ENCODE results near the gene UTS2B.

Gene UTS2B

DNA sequence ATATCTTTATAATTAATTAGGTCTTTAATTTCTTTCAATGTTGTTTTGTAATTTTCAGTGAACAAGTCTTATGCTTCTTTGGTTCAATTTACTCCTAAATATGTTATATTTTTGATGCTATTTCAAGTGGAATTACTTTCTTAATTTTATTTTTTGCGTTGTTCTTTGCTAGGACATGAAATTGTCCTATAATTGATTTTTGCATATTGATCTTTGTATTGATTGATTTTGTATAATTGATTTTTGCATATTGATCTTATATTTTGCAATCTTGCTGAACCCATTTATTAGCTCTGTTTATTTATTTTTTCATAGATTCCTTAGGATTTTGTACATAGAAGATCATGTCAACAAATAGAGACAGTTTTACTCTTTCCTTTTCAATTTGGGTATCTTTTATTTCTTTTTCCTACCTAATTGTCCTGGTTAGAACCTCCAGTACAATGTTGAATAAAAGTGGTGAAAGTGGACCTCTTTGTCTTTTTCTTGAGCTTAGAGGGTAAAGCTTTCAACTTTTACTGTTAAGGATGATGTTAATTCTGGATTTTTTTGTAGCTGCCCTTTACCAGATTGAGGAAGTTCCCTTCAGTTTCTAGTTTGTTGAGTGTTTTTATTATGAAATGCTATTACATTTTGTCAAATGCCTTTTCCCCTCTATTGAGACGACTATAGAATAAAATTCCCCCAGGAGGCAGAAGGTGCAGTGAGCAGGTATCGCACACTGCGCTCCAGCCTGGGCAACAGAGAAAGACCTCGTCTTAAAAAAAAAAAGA lies 37.9 kb downstream of the UTS2B start:
- Histone ChIP-seq H3K4me1 (ENCODE audit: insufficient read depth, low read length) (no peaks in the 10 kb centered on the region), H3K79me2 (ENCODE audit: insufficient read depth, low read length) (no peaks in the 10 kb centered on the region), H3K27ac (ENCODE audit: low read length) (no peak overlapping the region), H3K27me3 (ENCODE audit: insufficient read depth, low read length, poor library complexity) (no peaks in the 10 kb centered on the region), H3K4me3 (ENCODE audit: low read depth in 1 of 2, low read length in 2 of 2) (no peak overlapping the region), H3K9ac (ENCODE audit: low read depth, low read length) (no peak overlapping the region), H2AFZ (ENCODE audit: low read depth, low read length) (no peak overlapping the region), H3K36me3 (ENCODE audit: insufficient read depth, low read length) (no peaks in the 10 kb centered on the region), H3K4me2 (ENCODE audit: insufficient read depth, low read length) (no peak overlapping the region), H3K9me3 (ENCODE audit: insufficient read depth, low read length, severe bottlenecking) (no peaks in the 10 kb centered on the region), H4K20me1 (ENCODE audit: insufficient read depth, low read length) (no peaks in the 10 kb centered on the region)
- TF ChIP-seq EZH2 (IDR thresholded peaks at IDR 0.05; ENCODE audit: borderline replicate concordance, low read depth, low read length, severe bottlenecking), result no peak
- TF ChIP-seq, protein P1, sequence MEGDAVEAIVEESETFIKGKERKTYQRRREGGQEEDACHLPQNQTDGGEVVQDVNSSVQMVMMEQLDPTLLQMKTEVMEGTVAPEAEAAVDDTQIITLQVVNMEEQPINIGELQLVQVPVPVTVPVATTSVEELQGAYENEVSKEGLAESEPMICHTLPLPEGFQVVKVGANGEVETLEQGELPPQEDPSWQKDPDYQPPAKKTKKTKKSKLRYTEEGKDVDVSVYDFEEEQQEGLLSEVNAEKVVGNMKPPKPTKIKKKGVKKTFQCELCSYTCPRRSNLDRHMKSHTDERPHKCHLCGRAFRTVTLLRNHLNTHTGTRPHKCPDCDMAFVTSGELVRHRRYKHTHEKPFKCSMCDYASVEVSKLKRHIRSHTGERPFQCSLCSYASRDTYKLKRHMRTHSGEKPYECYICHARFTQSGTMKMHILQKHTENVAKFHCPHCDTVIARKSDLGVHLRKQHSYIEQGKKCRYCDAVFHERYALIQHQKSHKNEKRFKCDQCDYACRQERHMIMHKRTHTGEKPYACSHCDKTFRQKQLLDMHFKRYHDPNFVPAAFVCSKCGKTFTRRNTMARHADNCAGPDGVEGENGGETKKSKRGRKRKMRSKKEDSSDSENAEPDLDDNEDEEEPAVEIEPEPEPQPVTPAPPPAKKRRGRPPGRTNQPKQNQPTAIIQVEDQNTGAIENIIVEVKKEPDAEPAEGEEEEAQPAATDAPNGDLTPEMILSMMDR (IDR thresholded peaks at IDR 0.05; ENCODE audit: borderline replicate concordance, extremely low read depth, low read length, poor library complexity, severe bottlenecking), result no peak
- DNase-seq (no peak), ATAC-seq (ENCODE audit: insufficient read depth, low read depth) (no peak)

DNA sequence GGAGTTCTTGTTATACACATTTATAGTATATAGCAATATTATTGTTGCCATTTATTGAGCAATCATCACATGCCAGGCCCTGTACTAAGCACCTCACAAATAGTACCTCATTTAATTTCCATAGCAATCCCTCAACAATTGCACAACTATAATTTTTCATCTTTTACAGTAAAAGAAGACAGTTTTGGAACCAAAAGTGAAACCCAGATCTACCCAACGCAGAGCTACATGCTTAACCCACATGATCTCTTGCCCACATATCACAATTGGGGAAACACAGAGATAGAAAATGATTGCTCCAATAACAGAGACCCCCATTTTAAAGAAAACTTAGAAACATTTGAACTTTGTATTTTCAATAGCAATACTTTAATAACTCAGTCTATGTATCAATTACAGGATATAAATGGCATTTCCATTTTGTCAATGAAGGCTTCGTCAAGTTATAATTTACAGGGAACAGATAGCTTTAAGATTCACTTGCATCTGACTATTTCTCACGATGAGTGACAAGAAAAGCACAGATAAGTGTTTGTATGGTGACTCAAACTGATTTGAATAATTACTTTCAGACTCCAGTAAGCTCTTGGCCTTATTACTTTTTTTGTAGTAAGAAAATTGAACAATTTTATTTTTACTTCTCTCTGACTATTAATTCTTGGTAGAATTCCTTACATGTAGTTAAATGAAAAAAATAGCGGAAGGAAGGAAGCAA lies 39.9 kb downstream of the UTS2B start:
- H3K27me3 ChIP-seq (ENCODE audit: insufficient read depth, low read length, poor library complexity), result no peaks in the 10 kb centered on the region
- no peak overlapping the region for H3K4me2 ChIP-seq (ENCODE audit: insufficient read depth, low read length)
- H3K4me3 ChIP-seq (ENCODE audit: low read depth in 1 of 2, low read length in 2 of 2), result no peak overlapping the region

DNA sequence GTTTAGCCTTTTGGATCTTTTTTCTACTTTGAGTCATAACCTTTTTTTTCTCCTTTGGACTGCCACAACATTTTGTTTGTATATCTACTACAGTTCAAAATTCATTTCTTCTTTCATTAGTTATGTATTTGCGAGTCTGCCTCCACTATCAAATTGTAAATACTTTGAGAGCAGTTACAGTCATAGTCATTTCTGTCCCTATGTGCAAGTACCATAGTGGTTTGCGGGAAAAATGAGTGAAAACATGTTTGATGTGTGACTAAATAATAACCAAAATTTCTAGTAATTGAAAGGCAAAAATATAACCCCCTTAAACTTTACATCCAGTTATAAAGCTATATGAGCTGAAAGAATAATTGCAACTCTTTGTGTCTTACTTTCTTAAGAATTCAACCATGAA lies 46.9 kb downstream of the UTS2B start:
- Histone ChIP-seq H3K27me3 (ENCODE audit: insufficient read depth, low read length, poor library complexity) (no peaks in the 10 kb centered on the region), H2AFZ (ENCODE audit: low read depth, low read length) (no peak overlapping the region), H3K4me2 (ENCODE audit: insufficient read depth, low read length) (no peak overlapping the region), H3K79me2 (ENCODE audit: insufficient read depth, low read length) (no peaks in the 10 kb centered on the region), H3K27ac (ENCODE audit: low read length) (no peak overlapping the region), H3K9me3 (ENCODE audit: insufficient read depth, low read length, severe bottlenecking) (no peaks in the 10 kb centered on the region), H3K4me1 (ENCODE audit: insufficient read depth, low read length) (no peaks in the 10 kb centered on the region), H3K4me3 (ENCODE audit: low read depth in 1 of 2, low read length in 2 of 2) (no peak overlapping the region), H3K9ac (ENCODE audit: low read depth, low read length) (no peak overlapping the region), H3K36me3 (ENCODE audit: insufficient read depth, low read length) (no peaks in the 10 kb centered on the region), H4K20me1 (ENCODE audit: insufficient read depth, low read length) (no peaks in the 10 kb centered on the region)
- DNase-seq (no peak), ATAC-seq (ENCODE audit: insufficient read depth, low read depth) (no peak)
- TF ChIP-seq, protein P1 (IDR thresholded peaks at IDR 0.05; ENCODE audit: borderline replicate concordance, extremely low read depth, low read length, poor library complexity, severe bottlenecking), result no peak
- TF ChIP-seq EZH2 (IDR thresholded peaks at IDR 0.05; ENCODE audit: borderline replicate concordance, low read depth, low read length, severe bottlenecking), result no peak

More for the DNA sequence above, 39.9 kb downstream of the UTS2B start:
- no peaks in the 10 kb centered on the region for H3K36me3 ChIP-seq (ENCODE audit: insufficient read depth, low read length)
- no peaks in the 10 kb centered on the region for H3K9me3 ChIP-seq (ENCODE audit: insufficient read depth, low read length, severe bottlenecking)
- H3K27ac ChIP-seq (ENCODE audit: low read length), result no peak overlapping the region
- no peaks in the 10 kb centered on the region for H3K79me2 ChIP-seq (ENCODE audit: insufficient read depth, low read length)
- no peak for DNase-seq
- no peak overlapping the region for H2AFZ ChIP-seq (ENCODE audit: low read depth, low read length)
- TF ChIP-seq EZH2 (IDR thresholded peaks at IDR 0.05; ENCODE audit: borderline replicate concordance, low read depth, low read length, severe bottlenecking), result no peak
- TF ChIP-seq, protein P1 (IDR thresholded peaks at IDR 0.05; ENCODE audit: borderline replicate concordance, extremely low read depth, low read length, poor library complexity, severe bottlenecking), result no peak
- no peak overlapping the region for H3K9ac ChIP-seq (ENCODE audit: low read depth, low read length)
- no peaks in the 10 kb centered on the region for H3K4me1 ChIP-seq (ENCODE audit: insufficient read depth, low read length)
- H4K20me1 ChIP-seq (ENCODE audit: insufficient read depth, low read length), result no peaks in the 10 kb centered on the region
- no peak for ATAC-seq (ENCODE audit: insufficient read depth, low read depth)

Measured in DND-41 (cell line).